Right kidney (tissue), 1 donor: ENCODE results near the gene ARHGAP21.
"Not testable (repeated sequence)": the region's sequence is repeated elsewhere in the genome, so short reads cannot be mapped to it uniquely, and the experiment has no call there.

Experiments used
- DNase-seq: peaks from one replicate; pipeline ENCODE4 v3.0.0-alpha.2; 2016

ARHGAP21 gene

DNA sequence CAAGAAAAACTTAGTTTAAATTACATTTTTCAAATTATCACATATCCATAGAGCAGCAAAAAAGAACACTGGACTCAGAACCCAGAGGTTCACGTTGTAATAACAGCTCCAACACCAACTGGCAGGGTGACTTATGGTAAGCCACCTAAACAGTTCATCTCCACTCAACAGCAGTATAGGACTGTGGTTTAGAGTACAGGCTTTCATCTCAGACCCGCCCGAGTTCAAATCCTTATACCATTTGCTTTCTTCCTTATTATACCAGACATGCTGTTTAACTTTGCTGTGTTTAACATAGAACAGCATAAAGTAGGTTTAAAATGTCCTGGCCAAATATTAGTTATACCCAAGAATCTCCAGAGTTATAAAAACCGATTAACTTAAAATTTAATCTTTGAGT lies 97.9 kb downstream of the ARHGAP21 start:
- DNase-seq, result no peak

DNA sequence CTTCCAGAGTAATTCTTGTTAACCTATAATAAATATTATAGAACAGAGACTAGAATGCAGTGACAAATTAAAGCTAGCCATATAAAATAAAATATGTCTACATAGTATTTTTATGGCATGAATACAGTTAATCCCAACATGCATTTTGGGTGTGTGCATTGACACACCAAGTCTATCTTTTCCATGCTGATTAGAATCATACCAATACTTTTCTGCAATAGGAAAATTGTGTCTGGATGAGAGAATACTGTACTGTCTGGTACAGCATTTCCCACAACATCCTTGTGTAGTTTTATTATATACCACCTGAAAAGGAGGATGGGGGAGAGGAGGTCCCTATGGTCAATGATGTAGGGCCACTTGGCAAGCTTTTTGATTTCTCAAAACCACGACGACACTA lies 100.3 kb downstream of the ARHGAP21 start:
- no peak for DNase-seq

DNA sequence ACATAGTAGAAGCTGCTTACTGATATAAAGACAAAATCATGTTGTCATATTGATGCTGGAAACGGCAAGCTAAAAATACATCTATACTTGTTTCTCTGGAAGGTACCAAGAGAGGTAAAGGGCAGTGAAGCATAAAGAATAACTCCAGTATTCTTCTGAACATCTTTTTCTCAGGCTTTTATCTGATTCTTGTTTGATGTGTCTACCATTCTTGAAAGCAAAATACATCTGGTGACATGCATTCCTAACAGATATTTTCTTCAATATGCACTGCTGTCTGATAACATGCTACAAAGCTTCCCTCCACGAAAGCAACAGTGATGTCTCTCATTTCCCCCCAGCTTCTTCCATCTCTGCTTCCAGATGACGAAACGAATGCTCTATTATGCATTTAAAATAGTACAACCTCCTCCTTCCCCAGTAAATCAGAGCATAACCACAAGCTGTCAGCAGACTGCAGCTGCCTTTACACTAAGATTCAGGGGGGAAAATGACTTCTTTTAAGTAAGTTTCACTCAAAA lies 100.8 kb downstream of the ARHGAP21 start:
- no peak for DNase-seq

DNA sequence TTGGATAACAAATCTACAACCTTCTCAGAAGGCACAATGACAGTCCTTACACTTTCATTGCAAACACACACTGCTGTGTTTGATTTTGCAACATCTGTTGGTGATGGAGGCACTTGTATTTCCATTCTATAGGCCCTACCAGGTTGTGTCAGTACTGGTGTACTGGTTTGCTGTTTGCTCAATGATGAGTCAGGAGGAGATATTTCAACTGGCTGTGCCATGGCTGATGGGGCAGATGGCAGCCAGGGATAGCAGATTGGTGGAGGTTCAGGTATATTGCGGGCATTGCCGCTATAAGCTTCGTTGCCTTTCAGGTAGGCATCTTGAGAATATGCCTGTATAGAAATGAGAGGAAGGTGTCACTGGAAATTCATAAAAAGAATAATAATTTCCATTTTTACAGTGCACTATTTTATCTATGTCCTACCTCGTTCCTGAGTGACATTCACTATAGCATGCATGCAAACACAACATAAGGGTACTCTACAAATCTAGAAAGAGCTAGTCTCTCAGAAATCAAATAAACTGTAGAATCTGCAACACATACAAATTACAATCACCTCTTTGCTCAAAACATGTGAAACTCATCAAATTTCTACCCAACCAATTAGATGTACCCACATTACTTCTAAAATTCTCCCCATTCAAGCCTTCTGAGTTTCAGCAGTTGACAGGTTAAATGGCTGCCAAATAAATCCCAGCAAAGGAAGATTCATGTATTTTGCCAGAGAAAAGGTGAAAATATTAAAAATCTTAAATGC lies 102.5 kb downstream of the ARHGAP21 start:
- not testable (repeated sequence) for DNase-seq

DNA sequence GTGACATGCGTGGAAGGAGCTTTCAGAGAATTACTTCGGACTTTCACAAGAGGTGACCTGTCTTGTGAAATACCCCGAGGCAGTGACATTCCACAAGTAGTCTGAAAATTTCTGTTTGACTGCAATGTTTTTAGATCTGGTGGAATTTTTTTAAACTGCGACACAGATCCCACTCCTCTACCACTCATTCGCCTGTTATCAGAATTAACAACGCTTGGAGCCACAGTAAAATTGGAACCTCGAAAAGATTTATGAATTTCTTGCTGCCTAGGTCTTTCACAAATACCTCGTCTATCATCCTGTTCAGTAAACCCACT lies 103.7 kb downstream of the ARHGAP21 start:
- not testable (repeated sequence) for DNase-seq

DNA sequence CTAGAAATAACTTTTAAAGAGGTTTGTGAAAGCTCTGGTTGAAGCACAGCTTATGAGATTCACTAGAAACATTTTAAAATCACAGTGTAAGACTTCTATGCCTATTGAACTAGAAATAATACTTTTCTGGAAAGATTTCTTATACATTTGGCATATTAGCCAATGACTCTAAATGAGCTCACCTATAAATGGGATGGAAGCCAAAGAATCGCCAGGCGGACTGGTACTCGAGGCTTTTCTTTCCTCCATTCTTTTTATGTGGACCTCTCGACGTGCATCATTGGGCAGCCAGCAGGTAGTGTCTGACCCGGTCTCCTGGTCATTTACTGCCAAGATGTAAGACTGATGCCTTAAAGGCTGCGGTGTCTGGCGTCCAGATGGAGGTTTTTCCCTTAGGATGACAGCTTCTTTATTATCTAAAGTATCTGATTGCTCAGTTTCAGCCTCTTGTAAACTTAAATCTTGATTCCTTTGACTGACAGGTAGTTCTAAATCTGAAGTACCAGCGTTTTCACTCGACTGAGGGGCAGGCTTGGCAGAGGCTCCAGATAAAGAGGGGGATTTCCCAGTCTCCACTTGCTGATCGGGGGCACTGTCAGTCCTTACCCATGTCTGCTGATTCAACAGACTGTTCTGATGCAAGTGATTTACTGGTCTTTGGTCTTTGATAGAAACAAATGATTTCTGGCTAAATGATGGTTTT lies 104.2 kb downstream of the ARHGAP21 start:
- not testable (repeated sequence) for DNase-seq

GRCh38 chr10:24618401-24618800 lies 105.3 kb downstream of the ARHGAP21 start:
- no peak for DNase-seq

- DNase-seq, result peak; percentile 5
These were observed 105.8 kb downstream of the ARHGAP21 start for GRCh38 chr10:24617771-24618396.

GRCh38 chr10:24616536-24616935 lies 107.2 kb downstream of the ARHGAP21 start:
- DNase-seq, result no peak

DNA sequence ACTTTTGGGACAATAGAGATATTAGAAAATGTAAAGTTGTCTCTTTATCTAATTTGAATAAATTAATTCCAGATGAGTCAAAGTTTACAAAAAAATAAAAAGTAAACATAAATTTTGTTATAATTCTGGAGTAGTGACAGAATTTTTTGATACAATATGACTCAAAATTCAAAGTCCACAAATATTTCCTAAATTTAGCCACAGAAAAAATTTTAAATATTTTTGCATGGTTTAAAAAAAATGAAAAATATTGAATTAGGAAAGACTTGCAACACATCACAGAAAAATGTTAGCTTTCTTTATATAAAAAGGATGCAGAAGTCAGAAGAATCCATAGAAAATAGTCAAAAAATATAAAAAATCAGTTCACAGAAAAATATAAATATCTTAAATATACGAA lies 117.7 kb downstream of the ARHGAP21 start:
- DNase-seq, result no peak

DNA sequence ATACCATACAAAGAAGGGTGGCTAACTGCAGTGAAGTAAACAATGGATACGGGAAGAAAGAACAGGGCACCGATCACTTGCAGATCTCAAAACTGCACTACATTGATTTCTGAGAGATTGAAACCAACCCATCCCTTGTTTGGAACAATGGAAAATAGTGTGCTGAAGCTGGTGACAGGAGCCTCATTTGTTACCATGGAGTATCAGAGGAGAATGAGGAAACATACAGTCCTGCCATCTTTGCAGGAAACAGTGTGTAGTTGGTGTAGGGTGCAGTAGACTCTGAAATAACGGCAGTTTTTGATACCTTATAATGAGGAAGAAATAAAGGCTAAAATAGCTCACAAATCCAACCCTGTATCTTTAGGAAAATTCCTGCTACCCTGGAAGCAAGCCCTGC lies 118.5 kb downstream of the ARHGAP21 start:
- DNase-seq, result no peak

- no peak for DNase-seq
These were observed 120.4 kb downstream of the ARHGAP21 start for GRCh38 chr10:24603333-24603732.

- no peak for DNase-seq
These were observed 125.7 kb downstream of the ARHGAP21 start for GRCh38 chr10:24597961-24598360.

DNA sequence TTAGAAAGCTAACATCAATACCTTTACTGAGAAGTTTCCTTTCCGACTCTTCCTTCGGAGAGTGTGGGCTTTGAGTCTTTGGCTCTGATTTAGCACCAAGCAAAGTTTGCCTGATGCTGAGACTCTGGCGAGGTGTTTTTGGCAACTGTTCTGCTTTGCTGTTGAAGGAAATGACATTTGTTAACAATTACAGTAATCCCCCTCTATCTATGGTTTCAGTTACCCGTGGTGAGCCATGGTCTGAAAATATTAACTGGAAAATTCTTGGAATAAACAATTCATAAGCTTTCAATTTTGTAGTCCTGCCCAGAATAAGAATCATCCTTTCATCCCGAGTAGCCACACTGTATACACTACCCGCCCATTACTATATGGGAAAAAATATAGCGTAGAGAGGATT lies 126.3 kb downstream of the ARHGAP21 start:
- no peak for DNase-seq

- DNase-seq, result no peak
These were observed 127.3 kb downstream of the ARHGAP21 start for GRCh38 chr10:24596217-24596930.

- no peak for DNase-seq
These were observed 132.8 kb downstream of the ARHGAP21 start for GRCh38 chr10:24590697-24591457.

DNA sequence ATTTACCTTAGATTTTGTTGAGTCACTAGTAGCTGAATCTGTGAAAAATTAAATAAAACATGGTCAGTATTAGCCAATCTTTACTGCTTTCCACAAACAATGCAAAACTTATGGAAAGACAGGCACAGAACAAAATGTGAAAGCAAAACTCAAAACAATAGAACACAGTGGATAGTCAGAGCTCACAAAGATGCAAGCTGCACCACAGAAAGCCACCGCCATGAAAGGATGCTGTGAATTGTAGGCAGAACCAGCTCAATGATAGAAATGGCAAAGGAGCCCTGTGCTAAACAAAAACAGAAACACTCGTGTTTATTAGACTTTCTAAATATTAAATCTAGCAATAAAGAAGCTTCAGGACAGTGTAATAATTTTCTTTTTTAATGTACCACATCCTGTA lies 134.4 kb downstream of the ARHGAP21 start:
- DNase-seq, result no peak

DNA sequence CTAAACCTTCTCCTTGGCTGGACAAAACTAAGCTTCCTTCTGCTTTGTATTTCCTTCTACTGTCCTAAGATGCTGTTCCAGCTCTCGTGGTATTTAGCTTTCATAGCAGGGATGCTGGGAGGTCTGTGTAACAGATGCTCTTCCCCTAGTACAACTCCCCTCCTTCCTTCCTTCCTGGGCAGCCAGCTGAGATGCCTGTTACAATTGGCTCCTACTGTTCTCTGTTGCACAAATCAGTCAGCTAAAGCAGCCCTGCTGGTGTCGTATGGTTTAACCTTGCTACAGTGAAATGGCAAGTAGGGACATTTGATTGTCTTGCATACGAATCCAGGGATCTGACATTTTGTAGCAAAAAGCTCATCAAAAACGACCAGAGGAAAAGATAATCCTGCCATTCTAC lies 143.8 kb downstream of the ARHGAP21 start:
- DNase-seq, result no peak

DNA sequence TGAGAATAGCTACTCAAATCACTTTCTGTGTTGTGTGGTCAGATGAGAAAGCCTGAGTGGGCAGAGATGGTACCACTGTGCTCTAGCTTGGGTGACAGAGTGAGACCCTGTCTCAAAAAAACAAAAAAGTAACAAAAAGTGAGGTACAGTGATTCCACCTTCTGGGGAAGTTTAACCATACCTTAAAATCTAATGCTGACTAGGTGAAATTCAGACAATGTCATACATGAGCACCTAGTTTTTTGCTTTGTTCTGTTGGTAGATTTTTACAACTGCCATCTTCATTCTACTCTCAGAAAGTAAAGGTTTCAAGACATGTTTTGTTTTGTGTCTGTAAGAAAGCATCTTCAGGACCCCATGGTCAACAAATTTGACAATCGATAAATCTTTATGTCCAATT lies 144.2 kb downstream of the ARHGAP21 start:
- no peak for DNase-seq

DNA sequence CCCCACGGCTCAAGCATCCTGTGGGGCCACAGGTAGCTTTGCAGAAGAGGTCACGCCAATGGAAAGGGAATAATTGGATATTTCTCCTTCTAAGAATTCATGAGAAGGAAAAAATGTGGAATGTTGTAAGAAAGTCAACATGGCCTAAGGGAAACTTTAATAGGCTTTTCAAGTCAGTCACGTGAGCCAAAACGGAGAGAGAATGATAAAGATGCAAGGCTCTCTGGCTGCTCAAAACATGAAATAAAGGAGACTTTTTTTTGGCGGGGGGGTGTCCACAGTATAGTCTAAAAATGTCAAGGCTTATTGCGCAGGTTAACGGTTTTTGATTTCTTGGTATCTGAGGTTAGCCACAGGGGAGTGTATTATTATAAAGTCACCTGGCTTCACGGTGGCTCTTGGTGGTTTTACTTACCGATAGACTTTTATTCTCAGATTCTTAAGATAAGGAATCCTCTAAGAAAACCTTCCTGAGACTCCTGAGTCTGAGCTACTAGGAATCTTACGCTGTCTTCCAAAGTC lies 148.1 kb downstream of the ARHGAP21 start:
- DNase-seq, result no peak

- no peak for DNase-seq
These were observed 149.0 kb downstream of the ARHGAP21 start for GRCh38 chr10:24574578-24575155.
